GM12878 (cell line): ENCODE results near the gene NLRP10. TPM values are rescaled to one million over a fixed set of nuclear protein-coding genes. Genes with fewer than 3 reads are reported as not detected.

ENCODE experiments used
- ATAC-seq: fragments of 200-7000 bp; cut with Tn5 transposase; 3 replicates; pipeline ENCODE4 v1.9.1; 2020; ENCODE audit warnings: mild to moderate bottlenecking, moderate library complexity
- BruUV-seq: library from RNA; stranded (reverse); fragments of 400-500 nt; replicated peaks from 2 replicates; lab custom pipeline; 2021; lab: Mats Ljungman, UMichigan
- CTCF ChIA-PET: fragments of 300-600 bp; sonication (Branson Sonifier 250); formaldehyde crosslinking; extraction: SDS; loops from one replicate; lab custom pipeline; 2021; ENCODE audit warnings: inconsistent platforms; lab: Yijun Ruan, JAX
- POLR2A ChIA-PET: fragments of 350-600 bp; formaldehyde crosslinking; extraction: SDS; loops from one replicate; lab custom pipeline; 2021; ENCODE audit warnings: inconsistent platforms; lab: Charles Lee
- RAD21 ChIA-PET: fragments of 300-600 bp; sonication (Branson Sonifier 250); formaldehyde crosslinking; loops from one replicate; lab custom pipeline; 2023; ENCODE audit warnings: antibody characterized with exemption; ENCODE audit not compliant: unreplicated experiment; lab: Charles Lee
- SMC1A ChIA-PET: fragments of 300-600 bp; sonication (Branson Sonifier 250); formaldehyde crosslinking; loops from one replicate; lab custom pipeline; 2023; ENCODE audit not compliant: unreplicated experiment, uncharacterized antibody; lab: Charles Lee
- DNase-seq: peaks from one replicate; pipeline ENCODE4 v3.0.0-alpha.2; 2011; ENCODE audit warnings: low read depth, low spot score
- FAIRE-seq: peaks from 3 replicates; lab custom pipeline; 2011; peaks lifted over from hg19 to GRCh38; lab: Jason Lieb, UNC
- H2AFZ ChIP-seq: 2 replicates; pipeline ENCODE4 v1.6.0; 2011; ENCODE audit warnings: low read depth, low read length, control low read depth; ENCODE audit not compliant: control insufficient read depth
- H3K27ac ChIP-seq: 2 replicates; pipeline ENCODE4 v1.5.1; 2011; ENCODE audit warnings: control low read depth; ENCODE audit not compliant: control insufficient read depth, insufficient read depth
- H3K27me3 ChIP-seq, 2 experiments: replicated peaks in 1 of 2; 2 replicates each; pipeline versions ENCODE4 v1.6.0 to v1.6.1; 2011; ENCODE audit warnings: low read length in 1 of 2; ENCODE audit not compliant: control insufficient read depth in 2 of 2, insufficient read depth in 2 of 2
- H3K36me3 ChIP-seq, 2 experiments: 2 replicates each; pipeline ENCODE4 v1.5.1; 2011; ENCODE audit warnings: low read length in 1 of 2; ENCODE audit not compliant: control insufficient read depth in 2 of 2, insufficient read depth in 2 of 2
- H3K4me1 ChIP-seq: 2 replicates; pipeline ENCODE4 v1.6.1; 2011; ENCODE audit warnings: mild to moderate bottlenecking, low read length, moderate library complexity, mixed read lengths; ENCODE audit not compliant: control insufficient read depth, insufficient read depth
- H3K4me2 ChIP-seq: 2 replicates; pipeline ENCODE4 v1.6.0; 2011; ENCODE audit warnings: control low read depth; ENCODE audit not compliant: control insufficient read depth, insufficient read depth
- H3K4me3 ChIP-seq: fragments of 200-600 bp; sonication (generic); 2 replicates; pipeline ENCODE4 v1.5.1; 2016
- H3K79me2 ChIP-seq: 2 replicates; pipeline ENCODE4 v1.6.0; 2011; ENCODE audit warnings: low read length; ENCODE audit not compliant: control insufficient read depth, insufficient read depth
- H3K9ac ChIP-seq: 2 replicates; pipeline ENCODE4 v1.8.0; 2011; ENCODE audit warnings: low read length, control low read depth, mixed read lengths; ENCODE audit not compliant: control insufficient read depth, insufficient read depth
- H3K9me3 ChIP-seq: replicated peaks from 3 replicates; pipeline ENCODE4 v1.5.1; 2011; ENCODE audit warnings: mild to moderate bottlenecking, low read length; ENCODE audit not compliant: control insufficient read depth, insufficient read depth
- H4K20me1 ChIP-seq: 2 replicates; pipeline ENCODE4 v1.6.0; 2011; ENCODE audit not compliant: control insufficient read depth, insufficient read depth
- CBX3 ChIP-seq: fragments of 200-600 bp; sonication (generic); IDR thresholded peaks from 2 replicates; pipeline ENCODE4 v1.6.1; 2016; ENCODE audit warnings: low read depth, borderline replicate concordance
- SMC3 ChIP-seq: IDR thresholded peaks from 2 replicates; pipeline ENCODE4 v1.6.1; 2011; ENCODE audit warnings: low read length, improper control_type of control experiment, borderline replicate concordance
- ZSCAN29 ChIP-seq: fragments of 450-650 bp; IDR thresholded peaks from 2 replicates; pipeline ENCODE4 v1.6.1; 2017; ENCODE audit warnings: mild to moderate bottlenecking, moderate library complexity
- WGBS: methylation state at CpG from one replicate; pipeline ENCODE4 v1.1.6; 2016; ENCODE audit warnings: low lambda C conversion rate; ENCODE audit not compliant: insufficient replicate concordance, insufficient coverage; ENCODE audit errors: missing lambda C conversion rate; 5-methylcytosine and 5-hydroxymethylcytosine counted together
- in situ Hi-C: fragments of 300-500 bp; cut with MboI; formaldehyde crosslinking; loops from 9 replicates; pipeline ENCODE4 v1.14.3; 2018; ENCODE audit warnings: mixed read lengths
- intact Hi-C: fragments of 100-400 bp; cut with micrococcal nuclease; formaldehyde crosslinking; loops from one replicate; pipeline ENCODE4 v1.14.2; 2022; ENCODE audit not compliant: unreplicated experiment
- polyA plus RNA-seq, 11 experiments: library from polyadenylated mRNA; depleted of rRNA in 4 of 11; unstranded in 6 of 11; stranded (reverse) in 5 of 11; fragments of >200 nt; fragmentation: Nextera tagmentation in 4 of 11; fragmentation: Illumina TruSeq in 1 of 11; extraction: Ambion mirVana in 4 of 11; extraction: Trizol in 1 of 11; gene quantifications; 1 replicate in 1 of 11; 2 replicates in 10 of 11; pipeline versions ENCODE4 v1.2.1 to v1.2.3, GENCODE V29; 2011 to 2016; ENCODE audit warnings: inconsistent platforms in 2 of 11, missing spikeins in 2 of 11, low read depth in 1 of 11
- small RNA-seq: library from RNA; depleted of rRNA; stranded (forward); fragments of <200 nt; gene quantifications from one replicate; pipeline ENCODE3, GENCODE V24; 2014
- total RNA-seq, 4 experiments: library from RNA; depleted of rRNA in 3 of 4; stranded (reverse); fragments of >200 nt in 3 of 4; fragmentation: Illumina TruSeq in 1 of 4; extraction: Trizol in 1 of 4; gene quantifications; 2 replicates each; pipeline versions ENCODE4 v1.2.1 to v1.2.3, GENCODE V29; 2013 to 2021
- TF ChIP-seq, protein P1 (sequence below): IDR thresholded peaks from 2 replicates; pipeline ENCODE4 v1.6.1; 2011; ENCODE audit warnings: mild to moderate bottlenecking, low read depth, low read length, moderate library complexity; ENCODE audit not compliant: insufficient replicate concordance

The NLRP10 gene
- total and polyA plus RNA-seq, 10 of the 15 experiments (the other 5 are each of a cell fraction or from before 2014, with no cell fraction given), result 0.04 TPM; not detected in 9

DNA sequence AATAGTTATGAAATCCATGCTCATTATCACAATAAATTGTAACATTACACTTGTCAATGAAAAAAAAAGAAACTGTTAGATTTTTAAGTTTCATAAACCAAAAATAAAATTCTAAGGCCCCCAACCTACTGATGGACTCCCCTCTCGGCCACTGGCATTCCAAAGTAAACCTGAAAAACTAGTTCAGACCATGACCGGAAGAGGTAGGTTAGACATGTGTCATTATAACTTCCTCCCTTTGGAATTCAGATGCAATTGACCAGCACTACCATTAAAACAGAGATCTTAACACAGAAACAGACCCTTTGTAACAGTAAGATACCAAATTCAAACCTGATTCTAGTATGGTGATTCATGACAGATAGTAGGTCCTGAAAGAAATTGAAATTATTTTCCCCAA lies 47.1 kb downstream of the NLRP10 start:
- ChIA-PET CTCF (no interaction called here), SMC1A (no interaction called here), RAD21 (no interaction called here), POLR2A (no interaction called here)
- ATAC-seq (no peak), DNase-seq (no peak), FAIRE-seq (no peak)
- TF ChIP-seq, protein P1, sequence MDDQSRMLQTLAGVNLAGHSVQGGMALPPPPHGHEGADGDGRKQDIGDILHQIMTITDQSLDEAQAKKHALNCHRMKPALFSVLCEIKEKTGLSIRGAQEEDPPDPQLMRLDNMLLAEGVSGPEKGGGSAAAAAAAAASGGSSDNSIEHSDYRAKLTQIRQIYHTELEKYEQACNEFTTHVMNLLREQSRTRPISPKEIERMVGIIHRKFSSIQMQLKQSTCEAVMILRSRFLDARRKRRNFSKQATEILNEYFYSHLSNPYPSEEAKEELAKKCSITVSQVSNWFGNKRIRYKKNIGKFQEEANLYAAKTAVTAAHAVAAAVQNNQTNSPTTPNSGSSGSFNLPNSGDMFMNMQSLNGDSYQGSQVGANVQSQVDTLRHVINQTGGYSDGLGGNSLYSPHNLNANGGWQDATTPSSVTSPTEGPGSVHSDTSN, result no peak
- TF ChIP-seq SMC3 (no peak), ZSCAN29 (no peak), CBX3 (no peak)
- H3K4me2 ChIP-seq, result no peak overlapping the region
- H2AFZ ChIP-seq, result no peak overlapping the region
- 49% methylated on average over 2 of the region's 2 CpGs for WGBS
- H3K27me3 ChIP-seq, result no peaks in the 10 kb centered on the region
- intact Hi-C loops, result no loop called here
- no peak overlapping the region for H3K4me3 ChIP-seq
- H3K79me2 ChIP-seq, result no peaks in the 10 kb centered on the region
- H3K9ac ChIP-seq, result no peak overlapping the region
- BruUV-seq, result no TSS peak
- no peaks in the 10 kb centered on the region for H3K9me3 ChIP-seq
- no peak overlapping the region for H3K27ac ChIP-seq
- in situ Hi-C loops, result no loop called here
- H3K36me3 ChIP-seq, result no peaks in the 10 kb centered on the region
- H3K4me1 ChIP-seq, result no peaks in the 10 kb centered on the region
- no peaks in the 10 kb centered on the region for H4K20me1 ChIP-seq

Small RNA genes within 50 kb of the gene (small RNA-seq; reads per million reads assigned to genes)
- gene COX6CP5, result not detected

Other genes starting within 250 kb of the NLRP10 start
- gene OR5P2, start 168.5 kb downstream of the NLRP10 start, total RNA-seq (2014; rRNA removed), result not detected in 2 replicates
- gene OR5P2, start 168.5 kb downstream of the NLRP10 start, total RNA-seq (2014; rRNA removed; fragmentation: Illumina TruSeq; extraction: Trizol), result not detected in 2 replicates
- gene OR5P2, start 168.5 kb downstream of the NLRP10 start, total RNA-seq (2021), result not detected in 2 replicates
- gene OR5P2, start 168.5 kb downstream of the NLRP10 start, polyA plus RNA-seq (2011; rRNA removed), result not detected in 2 replicates
- gene OR5P2, start 168.5 kb downstream of the NLRP10 start, polyA plus RNA-seq (2014; fragmentation: Illumina TruSeq; extraction: Trizol), result not detected in 2 replicates
- not detected for gene OR5P2, start 168.5 kb downstream of the NLRP10 start, polyA plus RNA-seq (2014; fragmentation: Nextera tagmentation; extraction: Ambion mirVana)
- not detected in 2 replicates for gene OR5P2, start 168.5 kb downstream of the NLRP10 start, polyA plus RNA-seq (2014; rRNA removed)
- not detected for gene OR5P2, start 168.5 kb downstream of the NLRP10 start, polyA plus RNA-seq (2016; fragmentation: Nextera tagmentation; extraction: Ambion mirVana)
- not detected in 2 replicates for gene OR5P3, start 134.6 kb downstream of the NLRP10 start, total RNA-seq (2014; rRNA removed)
- gene OR5P3, start 134.6 kb downstream of the NLRP10 start, total RNA-seq (2014; rRNA removed; fragmentation: Illumina TruSeq; extraction: Trizol), result not detected in 2 replicates
- not detected in 2 replicates for gene OR5P3, start 134.6 kb downstream of the NLRP10 start, total RNA-seq (2021)
- gene OR5P3, start 134.6 kb downstream of the NLRP10 start, polyA plus RNA-seq (2011; rRNA removed), result not detected in 2 replicates
- not detected in 2 replicates for gene OR5P3, start 134.6 kb downstream of the NLRP10 start, polyA plus RNA-seq (2014; fragmentation: Illumina TruSeq; extraction: Trizol)
- not detected for gene OR5P3, start 134.6 kb downstream of the NLRP10 start, polyA plus RNA-seq (2014; fragmentation: Nextera tagmentation; extraction: Ambion mirVana)
- not detected in 2 replicates for gene OR5P3, start 134.6 kb downstream of the NLRP10 start, polyA plus RNA-seq (2014; rRNA removed)
- gene OR5P3, start 134.6 kb downstream of the NLRP10 start, polyA plus RNA-seq (2016; fragmentation: Nextera tagmentation; extraction: Ambion mirVana), result not detected
- not detected in 2 replicates for gene OR10A6, start 34.2 kb downstream of the NLRP10 start, total RNA-seq (2014; rRNA removed)
- not detected in 2 replicates for gene OR10A6, start 34.2 kb downstream of the NLRP10 start, total RNA-seq (2014; rRNA removed; fragmentation: Illumina TruSeq; extraction: Trizol)
- not detected in 2 replicates for gene OR10A6, start 34.2 kb downstream of the NLRP10 start, total RNA-seq (2021)
- not detected in 2 replicates for gene OR10A6, start 34.2 kb downstream of the NLRP10 start, polyA plus RNA-seq (2011; rRNA removed)
- not detected in 2 replicates for gene OR10A6, start 34.2 kb downstream of the NLRP10 start, polyA plus RNA-seq (2014; fragmentation: Illumina TruSeq; extraction: Trizol)
- gene OR10A6, start 34.2 kb downstream of the NLRP10 start, polyA plus RNA-seq (2014; fragmentation: Nextera tagmentation; extraction: Ambion mirVana), result not detected
- gene OR10A6, start 34.2 kb downstream of the NLRP10 start, polyA plus RNA-seq (2014; rRNA removed), result not detected in 2 replicates
- gene OR10A6, start 34.2 kb downstream of the NLRP10 start, polyA plus RNA-seq (2016; fragmentation: Nextera tagmentation; extraction: Ambion mirVana), result not detected
- not detected in 2 replicates for gene OR10A3, start 23.7 kb downstream of the NLRP10 start, total RNA-seq (2014; rRNA removed)
- gene OR10A3, start 23.7 kb downstream of the NLRP10 start, total RNA-seq (2014; rRNA removed; fragmentation: Illumina TruSeq; extraction: Trizol), result not detected in 2 replicates
- not detected in 2 replicates for gene OR10A3, start 23.7 kb downstream of the NLRP10 start, total RNA-seq (2021)
- gene OR10A3, start 23.7 kb downstream of the NLRP10 start, polyA plus RNA-seq (2011; rRNA removed), result 0.04 TPM in 1 of 2 replicates, not detected in the other
- not detected in 2 replicates for gene OR10A3, start 23.7 kb downstream of the NLRP10 start, polyA plus RNA-seq (2014; fragmentation: Illumina TruSeq; extraction: Trizol)
- gene OR10A3, start 23.7 kb downstream of the NLRP10 start, polyA plus RNA-seq (2014; fragmentation: Nextera tagmentation; extraction: Ambion mirVana), result not detected
- not detected in 2 replicates for gene OR10A3, start 23.7 kb downstream of the NLRP10 start, polyA plus RNA-seq (2014; rRNA removed)
- not detected for gene OR10A3, start 23.7 kb downstream of the NLRP10 start, polyA plus RNA-seq (2016; fragmentation: Nextera tagmentation; extraction: Ambion mirVana)
- gene EIF3F, start 21.9 kb upstream of the NLRP10 start, total RNA-seq (2014; rRNA removed), result 371 and 461 TPM in 2 replicates
- 208 and 214 TPM in 2 replicates for gene EIF3F, start 21.9 kb upstream of the NLRP10 start, total RNA-seq (2014; rRNA removed; fragmentation: Illumina TruSeq; extraction: Trizol)
- gene EIF3F, start 21.9 kb upstream of the NLRP10 start, total RNA-seq (2021), result 363 and 377 TPM in 2 replicates
- 92.5 and 112 TPM in 2 replicates for gene EIF3F, start 21.9 kb upstream of the NLRP10 start, polyA plus RNA-seq (2011; rRNA removed)
- gene EIF3F, start 21.9 kb upstream of the NLRP10 start, polyA plus RNA-seq (2014; fragmentation: Illumina TruSeq; extraction: Trizol), result 317 and 323 TPM in 2 replicates
- gene EIF3F, start 21.9 kb upstream of the NLRP10 start, polyA plus RNA-seq (2014; fragmentation: Nextera tagmentation; extraction: Ambion mirVana), result 100 to 1,000 TPM in 1 of 2 experiments, 10 to 100 TPM in 1; 81.3 to 226 TPM
- 211 and 259 TPM in 2 replicates for gene EIF3F, start 21.9 kb upstream of the NLRP10 start, polyA plus RNA-seq (2014; rRNA removed)
- gene EIF3F, start 21.9 kb upstream of the NLRP10 start, polyA plus RNA-seq (2016; fragmentation: Nextera tagmentation; extraction: Ambion mirVana), result 100 to 1,000 TPM; 158 to 177 TPM
- gene TUB, start 115.8 kb upstream of the NLRP10 start, total RNA-seq (2014; rRNA removed), result not detected in 2 replicates
- not detected in 2 replicates for gene TUB, start 115.8 kb upstream of the NLRP10 start, total RNA-seq (2014; rRNA removed; fragmentation: Illumina TruSeq; extraction: Trizol)
- 0.13 TPM in 1 of 2 replicates, not detected in the other for gene TUB, start 115.8 kb upstream of the NLRP10 start, total RNA-seq (2021)
- gene TUB, start 115.8 kb upstream of the NLRP10 start, polyA plus RNA-seq (2011; rRNA removed), result 0.01 and 0.04 TPM in 2 replicates
- gene TUB, start 115.8 kb upstream of the NLRP10 start, polyA plus RNA-seq (2014; fragmentation: Illumina TruSeq; extraction: Trizol), result 0.01 TPM in 1 of 2 replicates, not detected in the other
- gene TUB, start 115.8 kb upstream of the NLRP10 start, polyA plus RNA-seq (2014; fragmentation: Nextera tagmentation; extraction: Ambion mirVana), result under 1 TPM in 1 of 2 experiments, not detected in 1; 0.06 TPM
- 0.01 TPM in 1 of 2 replicates, not detected in the other for gene TUB, start 115.8 kb upstream of the NLRP10 start, polyA plus RNA-seq (2014; rRNA removed)
- not detected for gene TUB, start 115.8 kb upstream of the NLRP10 start, polyA plus RNA-seq (2016; fragmentation: Nextera tagmentation; extraction: Ambion mirVana)
- 1.9 and 2.0 TPM in 2 replicates for gene RIC3, start 203.6 kb upstream of the NLRP10 start, total RNA-seq (2014; rRNA removed)
- 2.3 and 2.8 TPM in 2 replicates for gene RIC3, start 203.6 kb upstream of the NLRP10 start, total RNA-seq (2014; rRNA removed; fragmentation: Illumina TruSeq; extraction: Trizol)
- gene RIC3, start 203.6 kb upstream of the NLRP10 start, total RNA-seq (2021), result 2.1 and 2.9 TPM in 2 replicates
- 8.9 and 13.0 TPM in 2 replicates for gene RIC3, start 203.6 kb upstream of the NLRP10 start, polyA plus RNA-seq (2011; rRNA removed)
- gene RIC3, start 203.6 kb upstream of the NLRP10 start, polyA plus RNA-seq (2014; fragmentation: Illumina TruSeq; extraction: Trizol), result 3.2 and 4.7 TPM in 2 replicates
- 1 to 10 TPM in 1 of 2 experiments, under 1 TPM in 1; 0.90 to 1.3 TPM for gene RIC3, start 203.6 kb upstream of the NLRP10 start, polyA plus RNA-seq (2014; fragmentation: Nextera tagmentation; extraction: Ambion mirVana)
- 4.1 and 4.2 TPM in 2 replicates for gene RIC3, start 203.6 kb upstream of the NLRP10 start, polyA plus RNA-seq (2014; rRNA removed)
- 1 to 10 TPM; 1.4 to 1.9 TPM for gene RIC3, start 203.6 kb upstream of the NLRP10 start, polyA plus RNA-seq (2016; fragmentation: Nextera tagmentation; extraction: Ambion mirVana)